ENCODE data around the gene HYAL1.

DNA sequence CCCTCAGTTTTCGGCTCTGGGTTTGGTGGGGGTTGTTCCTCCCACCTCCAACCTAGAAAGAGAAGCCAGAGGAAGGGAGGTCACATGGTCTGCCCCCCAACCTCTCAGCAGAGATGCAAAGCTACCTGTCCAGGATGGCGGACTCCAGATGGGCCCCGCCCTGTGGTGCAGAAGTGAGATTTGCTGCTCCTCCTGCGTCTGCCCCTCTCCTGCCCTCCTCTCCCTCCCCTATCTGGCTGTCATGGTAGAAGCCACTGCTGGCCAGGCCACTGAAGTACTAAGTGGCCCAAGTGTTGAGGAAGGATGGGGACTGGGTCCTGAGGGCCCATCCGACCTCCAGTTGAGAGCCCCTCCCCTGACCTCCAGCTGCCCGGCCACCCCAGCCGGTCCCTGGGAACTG lies 36.5 kb downstream of the HYAL1 start:
- no peak for TF ChIP-seq POLR2A (IDR thresholded peaks at IDR 0.05)
- TF ChIP-seq, protein P1, sequence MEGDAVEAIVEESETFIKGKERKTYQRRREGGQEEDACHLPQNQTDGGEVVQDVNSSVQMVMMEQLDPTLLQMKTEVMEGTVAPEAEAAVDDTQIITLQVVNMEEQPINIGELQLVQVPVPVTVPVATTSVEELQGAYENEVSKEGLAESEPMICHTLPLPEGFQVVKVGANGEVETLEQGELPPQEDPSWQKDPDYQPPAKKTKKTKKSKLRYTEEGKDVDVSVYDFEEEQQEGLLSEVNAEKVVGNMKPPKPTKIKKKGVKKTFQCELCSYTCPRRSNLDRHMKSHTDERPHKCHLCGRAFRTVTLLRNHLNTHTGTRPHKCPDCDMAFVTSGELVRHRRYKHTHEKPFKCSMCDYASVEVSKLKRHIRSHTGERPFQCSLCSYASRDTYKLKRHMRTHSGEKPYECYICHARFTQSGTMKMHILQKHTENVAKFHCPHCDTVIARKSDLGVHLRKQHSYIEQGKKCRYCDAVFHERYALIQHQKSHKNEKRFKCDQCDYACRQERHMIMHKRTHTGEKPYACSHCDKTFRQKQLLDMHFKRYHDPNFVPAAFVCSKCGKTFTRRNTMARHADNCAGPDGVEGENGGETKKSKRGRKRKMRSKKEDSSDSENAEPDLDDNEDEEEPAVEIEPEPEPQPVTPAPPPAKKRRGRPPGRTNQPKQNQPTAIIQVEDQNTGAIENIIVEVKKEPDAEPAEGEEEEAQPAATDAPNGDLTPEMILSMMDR (IDR thresholded peaks at IDR 0.05), result no peak
